DMS 273 (cell line): ENCODE measurements around the gene DBP.
"Not testable (repeated sequence)": the region's sequence is repeated elsewhere in the genome, so short reads cannot be mapped to it uniquely, and the experiment has no call there.

ENCODE experiments used
- DNase-seq: peaks from one replicate; lab custom pipeline; 2025; ENCODE audit not compliant: unreplicated experiment; lab: John Stamatoyannopoulos, UW

DBP gene

GRCh38 chr19:48668332-48668731, 31.2 kb upstream of the DBP start:
- no peak for DNase-seq

- no peak for DNase-seq
Observed at GRCh38 chr19:48665786-48666185, 28.6 kb upstream of the DBP start.

- no peak for DNase-seq
Observed at GRCh38 chr19:48664476-48664875, 27.3 kb upstream of the DBP start.

GRCh38 chr19:48663667-48664066, 26.5 kb upstream of the DBP start:
- no peak for DNase-seq

- no peak for DNase-seq
Observed at GRCh38 chr19:48661711-48662090, 24.5 kb upstream of the DBP start.

- DNase-seq, result peak; percentile 99
Observed at GRCh38 chr19:48660852-48661710, 23.9 kb upstream of the DBP start.

- DNase-seq, result peak; percentile 95
Observed at GRCh38 chr19:48659768-48660167, 22.6 kb upstream of the DBP start.

- no peak for DNase-seq
Observed at GRCh38 chr19:48658483-48658882, 21.3 kb upstream of the DBP start.

GRCh38 chr19:48657828-48658227, 20.6 kb upstream of the DBP start:
- not testable (repeated sequence) for DNase-seq

GRCh38 chr19:48656840-48657474, 19.8 kb upstream of the DBP start:
- peak; percentile 74 for DNase-seq

GRCh38 chr19:48654299-48655059, 17.3 kb upstream of the DBP start:
- DNase-seq, result peak; percentile 100

GRCh38 chr19:48651683-48652048, 14.5 kb upstream of the DBP start:
- no peak for DNase-seq

- no peak for DNase-seq
Observed at GRCh38 chr19:48650974-48651682, 13.9 kb upstream of the DBP start.

- peak; percentile 39 for DNase-seq
Observed at GRCh38 chr19:48648134-48648533, 11.0 kb upstream of the DBP start.

- peak; percentile 59 for DNase-seq
Observed at GRCh38 chr19:48646722-48647216, 9.6 kb upstream of the DBP start.

- DNase-seq, result peak; percentile 98
Observed at GRCh38 chr19:48646001-48646721, 9.0 kb upstream of the DBP start, which contains the start of gene CA11. Gene CA11, minus strand, starts transcription at chr19:48646187. Its CDS starts 555 bp downstream, at chr19:48645632.

- DNase-seq, result peak; percentile 88
Observed at GRCh38 chr19:48645620-48646000, 8.4 kb upstream of the DBP start.

GRCh38 chr19:48644839-48645619, 7.8 kb upstream of the DBP start:
- peak; percentile 91 for DNase-seq

- no peak for DNase-seq
Observed at GRCh38 chr19:48644355-48644754, 7.2 kb upstream of the DBP start.
